Nephron (organoid): Measurements from ENCODE around the gene SNRNP48.

Experiments
- H3K27ac Mint-ChIP-seq, 3 experiments: 2 replicates each; pipeline ENCODE4 v1.8.0; 2020; ENCODE audit warnings: mixed read lengths in 3 of 3, mild to moderate bottlenecking in 2 of 3, moderate library complexity in 1 of 3
- H3K27me3 Mint-ChIP-seq: 2 replicates; pipeline ENCODE4 v1.8.0; 2021; ENCODE audit warnings: low read depth, mild to moderate bottlenecking, moderate library complexity, mixed read lengths
- H3K36me3 Mint-ChIP-seq: 2 replicates; pipeline ENCODE4 v1.8.0; 2020; ENCODE audit warnings: low read depth, mixed read lengths
- H3K4me1 Mint-ChIP-seq: 2 replicates; pipeline ENCODE4 v1.8.0; 2020; ENCODE audit warnings: mixed read lengths
- H3K4me3 Mint-ChIP-seq, 3 experiments: 2 replicates each; pipeline ENCODE4 v1.8.0; 2020; ENCODE audit warnings: mild to moderate bottlenecking in 3 of 3, mixed read lengths in 3 of 3, moderate library complexity in 2 of 3
- H3K9me3 Mint-ChIP-seq: 2 replicates; pipeline ENCODE4 v1.8.0; 2020; ENCODE audit warnings: mixed read lengths
- TF ChIP-seq, protein P1 (sequence below), 3 experiments: fragments of 200-600 bp; sonication (generic); IDR thresholded peaks; one replicate each; pipeline ENCODE4 v1.5.0; 2021; ENCODE audit warnings: antibody characterized with exemption in 3 of 3; ENCODE audit not compliant: unreplicated experiment in 3 of 3

Gene SNRNP48

DNA sequence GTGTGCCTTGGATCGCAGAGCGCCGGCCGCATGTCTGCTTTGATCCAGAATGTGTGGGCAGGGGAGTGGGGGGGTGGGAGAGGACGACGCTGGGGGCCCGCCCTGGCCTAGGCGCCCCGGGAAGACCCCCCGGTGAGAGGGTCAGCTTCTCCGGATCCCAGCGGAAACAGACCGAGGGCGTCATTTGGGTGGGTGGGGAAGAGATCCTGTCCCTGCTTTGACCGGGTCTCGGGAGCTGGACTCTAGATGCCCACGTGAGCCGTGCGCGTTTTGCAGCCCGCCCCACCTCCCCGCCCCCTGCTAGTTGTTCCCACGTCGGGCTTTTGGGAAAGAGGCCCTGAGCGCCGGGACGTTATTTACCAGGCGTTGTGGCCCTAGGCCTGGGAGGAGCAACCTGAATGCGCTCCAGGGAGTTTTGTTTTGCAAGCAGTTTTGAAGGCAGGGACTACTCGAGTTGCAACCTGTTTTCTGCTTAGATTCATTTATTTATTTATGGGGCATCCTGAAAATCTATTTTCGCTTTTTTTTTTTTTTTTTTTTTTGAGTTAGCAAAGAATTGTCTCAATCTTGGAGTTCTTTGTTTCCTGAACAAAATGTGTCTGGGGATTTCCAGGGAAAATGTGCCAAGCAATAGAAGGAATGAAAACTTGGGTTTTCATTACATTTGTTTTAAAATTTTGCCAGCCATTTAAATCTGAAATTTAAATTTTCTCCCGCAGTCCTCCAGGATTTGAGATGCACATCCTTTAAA lies 46.9 kb upstream of the SNRNP48 start:
- peaks cover 9% of the 10 kb centered on the region for H3K4me1 Mint-ChIP-seq
- H3K9me3 Mint-ChIP-seq: no peaks in the 10 kb centered on the region
- H3K27me3 Mint-ChIP-seq: peaks cover 88% of the 10 kb centered on the region
- TF ChIP-seq, protein P1, sequence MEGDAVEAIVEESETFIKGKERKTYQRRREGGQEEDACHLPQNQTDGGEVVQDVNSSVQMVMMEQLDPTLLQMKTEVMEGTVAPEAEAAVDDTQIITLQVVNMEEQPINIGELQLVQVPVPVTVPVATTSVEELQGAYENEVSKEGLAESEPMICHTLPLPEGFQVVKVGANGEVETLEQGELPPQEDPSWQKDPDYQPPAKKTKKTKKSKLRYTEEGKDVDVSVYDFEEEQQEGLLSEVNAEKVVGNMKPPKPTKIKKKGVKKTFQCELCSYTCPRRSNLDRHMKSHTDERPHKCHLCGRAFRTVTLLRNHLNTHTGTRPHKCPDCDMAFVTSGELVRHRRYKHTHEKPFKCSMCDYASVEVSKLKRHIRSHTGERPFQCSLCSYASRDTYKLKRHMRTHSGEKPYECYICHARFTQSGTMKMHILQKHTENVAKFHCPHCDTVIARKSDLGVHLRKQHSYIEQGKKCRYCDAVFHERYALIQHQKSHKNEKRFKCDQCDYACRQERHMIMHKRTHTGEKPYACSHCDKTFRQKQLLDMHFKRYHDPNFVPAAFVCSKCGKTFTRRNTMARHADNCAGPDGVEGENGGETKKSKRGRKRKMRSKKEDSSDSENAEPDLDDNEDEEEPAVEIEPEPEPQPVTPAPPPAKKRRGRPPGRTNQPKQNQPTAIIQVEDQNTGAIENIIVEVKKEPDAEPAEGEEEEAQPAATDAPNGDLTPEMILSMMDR (IDR thresholded peaks at IDR 0.05; ENCODE audit: unreplicated experiment in 3 of 3): no peak
- peak overlapping the region in 2 of 3 experiments; percentile 73 to 98 for H3K27ac Mint-ChIP-seq
- peak overlapping the region; percentile 91 to 98 (median 96) for H3K4me3 Mint-ChIP-seq
- H3K36me3 Mint-ChIP-seq: no peaks in the 10 kb centered on the region

DNA sequence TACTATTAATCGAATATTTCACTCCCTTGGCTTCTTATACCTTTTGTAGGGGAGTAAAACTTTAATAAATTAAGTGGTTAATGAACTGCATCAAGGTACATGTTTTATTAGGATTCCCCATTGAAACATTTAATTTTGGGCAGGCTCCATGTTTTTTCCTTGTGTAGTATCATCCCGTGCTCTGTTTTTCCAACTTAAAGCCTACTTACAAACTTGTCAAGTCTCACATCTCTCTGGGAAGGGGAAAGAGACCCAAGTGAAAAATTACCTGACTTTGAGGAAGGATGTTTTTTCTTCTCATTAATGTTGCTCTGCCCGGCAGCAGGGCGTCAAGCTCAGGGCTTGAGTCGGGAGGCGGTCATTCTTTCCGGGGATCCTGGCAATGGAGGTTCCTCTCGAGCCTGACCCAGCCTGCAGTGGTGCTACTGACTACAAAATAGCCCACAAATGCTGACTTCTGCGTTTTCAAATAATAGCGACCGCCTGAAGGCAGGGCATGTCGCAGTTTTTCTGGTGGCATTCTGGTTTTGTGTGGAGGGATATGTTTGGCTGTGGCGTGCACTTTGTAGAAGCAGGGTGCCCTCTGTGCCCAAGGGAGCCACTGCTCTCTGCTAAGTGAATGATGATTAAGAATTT lies 46.1 kb upstream of the SNRNP48 start:
- peaks cover 6% of the 10 kb centered on the region for H3K36me3 Mint-ChIP-seq
- H3K9me3 Mint-ChIP-seq: no peaks in the 10 kb centered on the region
- peaks cover 87% of the 10 kb centered on the region for H3K27me3 Mint-ChIP-seq
- H3K4me3 Mint-ChIP-seq: peak overlapping the region; percentile 84 to 98 (median 96)
- TF ChIP-seq, protein P1 (IDR thresholded peaks at IDR 0.05; ENCODE audit: unreplicated experiment in 3 of 3): no peak
- peak overlapping the region; percentile 82 to 98 (median 95) for H3K27ac Mint-ChIP-seq
- peaks cover 6% of the 10 kb centered on the region for H3K4me1 Mint-ChIP-seq

DNA sequence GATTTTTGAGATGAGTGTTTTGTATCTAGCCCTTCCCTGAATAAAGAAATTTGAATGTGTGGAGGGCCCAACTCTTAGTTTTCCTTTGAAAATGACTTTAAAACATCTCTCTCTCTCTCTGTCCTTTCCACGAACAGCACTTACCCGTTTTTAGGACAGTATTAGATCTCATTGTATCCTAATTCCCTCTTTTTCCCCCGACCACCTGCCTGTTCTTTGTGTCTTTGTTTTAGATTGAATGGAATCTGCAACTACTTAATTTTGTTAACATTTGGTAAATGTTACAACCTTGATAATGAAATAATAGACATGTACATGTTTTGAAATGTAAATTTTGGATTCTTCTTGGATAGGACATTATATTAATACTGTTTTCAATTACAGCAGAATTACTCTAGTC lies 45.4 kb upstream of the SNRNP48 start:
- H3K4me3 Mint-ChIP-seq: peak overlapping the region; percentile 84 to 98 (median 96)
- TF ChIP-seq, protein P1 (IDR thresholded peaks at IDR 0.05; ENCODE audit: unreplicated experiment in 3 of 3): no peak
- peaks cover 7% of the 10 kb centered on the region for H3K36me3 Mint-ChIP-seq
- peak overlapping the region in 2 of 3 experiments; percentile 95 to 98 for H3K27ac Mint-ChIP-seq
- peaks cover 6% of the 10 kb centered on the region for H3K4me1 Mint-ChIP-seq
- no peaks in the 10 kb centered on the region for H3K9me3 Mint-ChIP-seq
- peaks cover 81% of the 10 kb centered on the region for H3K27me3 Mint-ChIP-seq

DNA sequence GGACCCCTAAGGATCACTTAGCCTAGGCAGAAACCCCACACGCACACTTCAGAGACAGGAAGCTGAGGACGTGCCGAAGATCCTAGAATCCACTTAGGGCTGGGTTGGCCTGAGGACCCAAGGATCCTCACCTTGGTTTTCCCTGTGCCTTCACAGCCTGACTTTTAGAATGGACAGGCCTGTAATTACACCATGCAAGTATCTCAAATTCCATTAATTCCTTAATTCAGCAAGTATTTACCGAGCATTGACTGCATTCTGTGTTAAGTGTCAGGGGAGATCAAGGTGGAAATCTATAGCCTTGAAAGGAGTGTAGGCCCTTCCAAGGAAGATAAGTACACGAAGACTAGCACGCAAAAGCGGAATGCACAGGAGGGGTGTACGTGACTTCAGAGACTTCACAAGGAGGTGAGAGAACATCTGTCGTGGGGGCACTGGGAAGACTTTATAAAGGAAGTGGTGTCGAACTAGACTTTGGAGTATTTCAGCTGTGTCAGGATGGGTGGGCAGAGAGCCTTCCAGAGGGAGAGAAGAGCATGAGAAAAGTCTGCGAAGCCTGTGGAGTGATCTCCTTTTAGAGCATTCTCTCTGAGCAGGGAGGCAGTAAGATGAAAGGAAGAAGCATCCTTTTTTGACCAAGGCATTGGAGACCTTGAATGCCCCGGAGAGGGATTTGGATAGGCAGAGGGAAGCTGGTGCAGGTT lies 44.5 kb upstream of the SNRNP48 start:
- peak overlapping the region in 2 of 3 experiments; percentile 0 to 7 for H3K4me3 Mint-ChIP-seq
- TF ChIP-seq, protein P1 (IDR thresholded peaks at IDR 0.05; ENCODE audit: unreplicated experiment in 3 of 3): no peak
- peaks cover 6% of the 10 kb centered on the region for H3K4me1 Mint-ChIP-seq
- H3K27ac Mint-ChIP-seq: peak overlapping the region in 2 of 3 experiments; percentile 1 to 31
- peaks cover 7% of the 10 kb centered on the region for H3K36me3 Mint-ChIP-seq
- H3K9me3 Mint-ChIP-seq: no peaks in the 10 kb centered on the region
- peaks cover 72% of the 10 kb centered on the region for H3K27me3 Mint-ChIP-seq

DNA sequence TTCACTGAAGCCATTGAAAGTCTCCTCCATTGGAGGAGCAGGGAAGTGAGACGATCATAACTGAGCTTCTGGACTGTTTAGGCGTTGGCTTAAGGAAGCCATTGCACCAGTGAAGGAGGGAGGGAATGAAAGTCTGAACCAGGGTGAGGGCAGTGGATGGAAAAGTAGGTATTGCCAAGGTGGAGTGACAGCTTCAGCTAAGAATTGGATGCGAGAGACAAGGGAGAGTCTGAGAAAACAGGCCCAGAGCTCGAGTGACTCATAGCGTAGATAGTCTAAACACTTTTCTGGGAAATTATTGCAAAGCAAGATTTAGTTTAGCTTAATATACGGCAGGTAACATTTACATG lies 44.0 kb upstream of the SNRNP48 start:
- H3K27me3 Mint-ChIP-seq: peaks cover 67% of the 10 kb centered on the region

More for the DNA sequence above, 44.0 kb upstream of the SNRNP48 start:
- peaks cover 6% of the 10 kb centered on the region for H3K4me1 Mint-ChIP-seq
- no peak overlapping the region for H3K4me3 Mint-ChIP-seq
- peaks cover 7% of the 10 kb centered on the region for H3K36me3 Mint-ChIP-seq
- TF ChIP-seq, protein P1 (IDR thresholded peaks at IDR 0.05; ENCODE audit: unreplicated experiment in 3 of 3): no peak
- H3K9me3 Mint-ChIP-seq: no peaks in the 10 kb centered on the region
- peak overlapping the region in 2 of 3 experiments; percentile 1 to 31 for H3K27ac Mint-ChIP-seq
